Measurements from ENCODE around the gene LPAR1. TPM values are rescaled to one million over a fixed set of nuclear protein-coding genes. Genes with fewer than 3 reads are reported as not detected.

Gene LPAR1
- total and polyA plus RNA-seq, 2 donors = 8.4 to 9.3 TPM

- H3K27me3 ChIP-seq (ENCODE audit: control insufficient read depth in 2 of 2, insufficient read depth in 1 of 2, low read length in 1 of 2) = no peaks in the 10 kb centered on the region
- H3K9me3 ChIP-seq (ENCODE audit: control insufficient read depth in 2 of 2, insufficient read depth in 1 of 2, low read length in 1 of 2) = peaks cover 0 to 1% of the 10 kb centered on the region in 2 donors
- no peak overlapping the region for H3K4me3 ChIP-seq (ENCODE audit: low read length in 2 of 2)
- no peak overlapping the region for H3K27ac ChIP-seq (ENCODE audit: low read depth in 1 of 2, low read length in 1 of 2)
- peaks cover 0 to 2% of the 10 kb centered on the region in 2 donors for H3K4me1 ChIP-seq (ENCODE audit: control insufficient read depth in 2 of 2, insufficient read depth in 2 of 2, low read length in 2 of 2)
- WGBS = 12% methylated on average over 1 of the region's 1 CpG
- DNase-seq (ENCODE audit: low read depth in 6 of 9, low spot score in 9 of 9) = no peak
- no peaks in the 10 kb centered on the region for H3K36me3 ChIP-seq (ENCODE audit: control insufficient read depth in 2 of 2, insufficient read depth in 2 of 2, low read length in 1 of 2)
These were observed 83.4 kb downstream of the LPAR1 start for GRCh38 chr9:110954822-110955291.

DNA sequence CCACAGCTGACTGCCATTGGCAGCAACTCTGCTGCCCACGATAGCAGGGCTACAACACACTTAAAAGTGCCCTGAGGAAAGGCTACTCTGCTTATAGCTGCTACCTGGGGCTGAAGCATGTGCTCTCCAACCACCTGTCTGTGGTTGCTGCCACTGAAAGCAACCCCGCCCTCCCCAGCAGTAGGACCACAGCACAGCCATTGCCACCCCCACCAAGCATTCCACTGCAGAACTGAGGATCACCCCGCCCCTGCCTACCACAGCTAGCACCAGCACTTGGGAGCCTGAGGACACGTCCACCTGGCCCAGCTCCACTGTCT, 85.8 kb downstream of the LPAR1 start:
- 72% methylated on average over 4 of the region's 4 CpGs for WGBS
- H3K4me1 ChIP-seq (ENCODE audit: control insufficient read depth in 2 of 2, insufficient read depth in 2 of 2, low read length in 2 of 2) = peaks cover 0 to 2% of the 10 kb centered on the region in 2 donors
- H3K27me3 ChIP-seq (ENCODE audit: control insufficient read depth in 2 of 2, insufficient read depth in 1 of 2, low read length in 1 of 2) = no peaks in the 10 kb centered on the region

GRCh38 chr9:110951805-110952539, 86.3 kb downstream of the LPAR1 start:
- Histone ChIP-seq H3K4me1 (ENCODE audit: control insufficient read depth in 2 of 2, insufficient read depth in 2 of 2, low read length in 2 of 2) (peaks cover 0 to 2% of the 10 kb centered on the region in 2 donors), H3K27me3 (ENCODE audit: control insufficient read depth in 2 of 2, insufficient read depth in 1 of 2, low read length in 1 of 2) (no peaks in the 10 kb centered on the region), H3K9me3 (ENCODE audit: control insufficient read depth in 2 of 2, insufficient read depth in 1 of 2, low read length in 1 of 2) (peaks cover 0 to 1% of the 10 kb centered on the region in 2 donors), H3K27ac (ENCODE audit: low read depth in 1 of 2, low read length in 1 of 2) (no peak overlapping the region), H3K4me3 (ENCODE audit: low read length in 2 of 2) (no peak overlapping the region), H3K36me3 (ENCODE audit: control insufficient read depth in 2 of 2, insufficient read depth in 2 of 2, low read length in 1 of 2) (no peaks in the 10 kb centered on the region)
- DNase-seq (ENCODE audit: low read depth in 6 of 9, low spot score in 9 of 9) = no peak
- WGBS = 40% methylated on average over 4 of the region's 4 CpGs

More for the DNA sequence above, 85.8 kb downstream of the LPAR1 start:
- H3K27ac ChIP-seq (ENCODE audit: low read depth in 1 of 2, low read length in 1 of 2) = no peak overlapping the region
- no peak for DNase-seq (ENCODE audit: low read depth in 6 of 9, low spot score in 9 of 9)
- H3K9me3 ChIP-seq (ENCODE audit: control insufficient read depth in 2 of 2, insufficient read depth in 1 of 2, low read length in 1 of 2) = peaks cover 0 to 1% of the 10 kb centered on the region in 2 donors
- H3K4me3 ChIP-seq (ENCODE audit: low read length in 2 of 2) = no peak overlapping the region
- H3K36me3 ChIP-seq (ENCODE audit: control insufficient read depth in 2 of 2, insufficient read depth in 2 of 2, low read length in 1 of 2) = no peaks in the 10 kb centered on the region

DNA sequence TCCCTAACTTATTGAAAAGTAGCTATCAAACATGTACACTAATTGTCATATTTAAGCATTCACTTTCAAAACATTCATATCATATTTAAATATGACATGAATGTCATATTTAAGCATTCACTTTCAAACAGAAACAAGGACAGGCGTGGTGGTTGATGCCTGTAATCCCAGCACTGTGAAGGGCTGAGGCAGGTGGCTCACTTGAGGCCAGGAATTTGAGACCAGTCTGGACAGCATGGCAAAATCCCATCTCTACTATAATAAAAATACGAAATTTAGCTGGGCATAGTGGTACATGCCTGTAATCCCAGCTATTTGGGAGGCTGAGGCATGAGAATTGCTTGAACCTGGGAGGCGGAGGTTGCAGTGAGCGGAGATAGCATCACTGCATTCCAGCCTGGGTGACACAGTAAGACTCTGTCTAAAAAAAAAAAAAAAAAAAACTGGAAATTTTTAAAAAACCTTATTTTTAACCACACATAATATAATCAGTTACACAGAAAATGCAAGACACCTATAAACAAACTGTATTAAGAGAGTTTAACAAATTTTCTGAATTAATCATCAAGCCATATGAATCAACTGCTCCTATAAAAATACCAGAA, 88.1 kb downstream of the LPAR1 start:
- WGBS = 94% methylated on average over 4 of the region's 4 CpGs
- Histone ChIP-seq H3K27me3 (ENCODE audit: control insufficient read depth in 2 of 2, insufficient read depth in 1 of 2, low read length in 1 of 2) (no peaks in the 10 kb centered on the region), H3K9me3 (ENCODE audit: control insufficient read depth in 2 of 2, insufficient read depth in 1 of 2, low read length in 1 of 2) (peaks cover 0 to 1% of the 10 kb centered on the region in 2 donors), H3K4me1 (ENCODE audit: control insufficient read depth in 2 of 2, insufficient read depth in 2 of 2, low read length in 2 of 2) (peaks cover 0 to 2% of the 10 kb centered on the region in 2 donors), H3K4me3 (ENCODE audit: low read length in 2 of 2) (no peak overlapping the region), H3K36me3 (ENCODE audit: control insufficient read depth in 2 of 2, insufficient read depth in 2 of 2, low read length in 1 of 2) (no peaks in the 10 kb centered on the region), H3K27ac (ENCODE audit: low read depth in 1 of 2, low read length in 1 of 2) (no peak overlapping the region)
- DNase-seq (ENCODE audit: low read depth in 6 of 9, low spot score in 9 of 9) = no peak

- no peak overlapping the region for H3K27ac ChIP-seq (ENCODE audit: low read depth in 1 of 2, low read length in 1 of 2)
- H3K9me3 ChIP-seq (ENCODE audit: control insufficient read depth in 2 of 2, insufficient read depth in 1 of 2, low read length in 1 of 2) = peaks cover 0 to 1% of the 10 kb centered on the region in 2 donors
- no peaks in the 10 kb centered on the region for H3K27me3 ChIP-seq (ENCODE audit: control insufficient read depth in 2 of 2, insufficient read depth in 1 of 2, low read length in 1 of 2)
- DNase-seq (ENCODE audit: low read depth in 6 of 9, low spot score in 9 of 9) = no peak
- WGBS = 88% methylated on average over 4 of the region's 4 CpGs
- no peak overlapping the region for H3K4me3 ChIP-seq (ENCODE audit: low read length in 2 of 2)
- no peaks in the 10 kb centered on the region for H3K36me3 ChIP-seq (ENCODE audit: control insufficient read depth in 2 of 2, insufficient read depth in 2 of 2, low read length in 1 of 2)
- H3K4me1 ChIP-seq (ENCODE audit: control insufficient read depth in 2 of 2, insufficient read depth in 2 of 2, low read length in 2 of 2) = peaks cover 0 to 2% of the 10 kb centered on the region in 2 donors
These were observed 89.2 kb downstream of the LPAR1 start for GRCh38 chr9:110949081-110949480.

DNA sequence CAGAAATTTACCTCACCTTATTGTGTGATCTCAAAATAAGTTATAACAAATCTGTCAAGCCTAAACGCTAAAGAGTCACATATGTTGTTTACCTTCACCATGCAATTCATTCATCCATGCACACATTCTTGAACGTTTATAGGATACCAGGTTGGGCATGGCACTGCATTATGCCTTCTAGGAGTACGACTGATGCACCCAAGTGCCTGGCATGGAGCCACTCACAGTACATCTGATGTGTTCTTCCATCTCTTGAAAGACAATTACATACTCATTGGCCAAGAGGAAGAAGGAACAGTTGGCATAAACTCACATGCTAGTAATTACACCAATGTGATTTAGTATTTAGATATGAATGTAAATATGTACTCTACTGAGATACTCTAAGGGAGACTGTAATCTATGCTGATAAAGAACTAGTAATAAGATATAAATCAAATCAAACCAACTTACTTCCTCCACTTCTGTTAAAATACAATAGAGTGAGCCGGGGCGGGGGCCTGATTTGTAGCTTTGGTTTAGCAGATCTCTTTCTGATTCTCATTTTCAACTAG, 90.7 kb downstream of the LPAR1 start:
- H3K36me3 ChIP-seq (ENCODE audit: control insufficient read depth in 2 of 2, insufficient read depth in 2 of 2, low read length in 1 of 2) = no peaks in the 10 kb centered on the region
- H3K27ac ChIP-seq (ENCODE audit: low read depth in 1 of 2, low read length in 1 of 2) = no peak overlapping the region
- no peak overlapping the region for H3K4me3 ChIP-seq (ENCODE audit: low read length in 2 of 2)
- no peaks in the 10 kb centered on the region for H3K27me3 ChIP-seq (ENCODE audit: control insufficient read depth in 2 of 2, insufficient read depth in 1 of 2, low read length in 1 of 2)
- 93% methylated on average over 5 of the region's 5 CpGs for WGBS
- H3K9me3 ChIP-seq (ENCODE audit: control insufficient read depth in 2 of 2, insufficient read depth in 1 of 2, low read length in 1 of 2) = no peaks in the 10 kb centered on the region
- no peak for DNase-seq (ENCODE audit: low read depth in 6 of 9, low spot score in 9 of 9)
- H3K4me1 ChIP-seq (ENCODE audit: control insufficient read depth in 2 of 2, insufficient read depth in 2 of 2, low read length in 2 of 2) = peaks cover 0 to 2% of the 10 kb centered on the region in 2 donors

GRCh38 chr9:110942522-110942921, 95.7 kb downstream of the LPAR1 start:
- H3K27me3 ChIP-seq (ENCODE audit: control insufficient read depth in 2 of 2, insufficient read depth in 1 of 2, low read length in 1 of 2) = no peaks in the 10 kb centered on the region
- no peak overlapping the region for H3K27ac ChIP-seq (ENCODE audit: low read depth in 1 of 2, low read length in 1 of 2)
- no peaks in the 10 kb centered on the region for H3K4me1 ChIP-seq (ENCODE audit: control insufficient read depth in 2 of 2, insufficient read depth in 2 of 2, low read length in 2 of 2)
- H3K9me3 ChIP-seq (ENCODE audit: control insufficient read depth in 2 of 2, insufficient read depth in 1 of 2, low read length in 1 of 2) = no peaks in the 10 kb centered on the region
- 99% methylated on average over 1 of the region's 1 CpG for WGBS
- no peak for DNase-seq (ENCODE audit: low read depth in 6 of 9, low spot score in 9 of 9)
- H3K36me3 ChIP-seq (ENCODE audit: control insufficient read depth in 2 of 2, insufficient read depth in 2 of 2, low read length in 1 of 2) = no peaks in the 10 kb centered on the region
- H3K4me3 ChIP-seq (ENCODE audit: low read length in 2 of 2) = no peak overlapping the region

- no peak overlapping the region for H3K4me3 ChIP-seq (ENCODE audit: low read length in 2 of 2)
- DNase-seq (ENCODE audit: low read depth in 6 of 9, low spot score in 9 of 9) = no peak
- H3K27me3 ChIP-seq (ENCODE audit: control insufficient read depth in 2 of 2, insufficient read depth in 1 of 2, low read length in 1 of 2) = no peaks in the 10 kb centered on the region
These were observed 97.2 kb downstream of the LPAR1 start for GRCh38 chr9:110940951-110941557.

GRCh38 chr9:110939573-110939972, 98.7 kb downstream of the LPAR1 start:
- no peaks in the 10 kb centered on the region for H3K27me3 ChIP-seq (ENCODE audit: control insufficient read depth in 2 of 2, insufficient read depth in 1 of 2, low read length in 1 of 2)
- H3K4me1 ChIP-seq (ENCODE audit: control insufficient read depth in 2 of 2, insufficient read depth in 2 of 2, low read length in 2 of 2) = no peaks in the 10 kb centered on the region
- H3K9me3 ChIP-seq (ENCODE audit: control insufficient read depth in 2 of 2, insufficient read depth in 1 of 2, low read length in 1 of 2) = no peaks in the 10 kb centered on the region
- no peaks in the 10 kb centered on the region for H3K36me3 ChIP-seq (ENCODE audit: control insufficient read depth in 2 of 2, insufficient read depth in 2 of 2, low read length in 1 of 2)
- no peak for DNase-seq (ENCODE audit: low read depth in 6 of 9, low spot score in 9 of 9)
- H3K4me3 ChIP-seq (ENCODE audit: low read length in 2 of 2) = no peak overlapping the region
- WGBS = 100% methylated on average over 1 of the region's 1 CpG
- no peak overlapping the region for H3K27ac ChIP-seq (ENCODE audit: low read depth in 1 of 2, low read length in 1 of 2)

More at GRCh38 chr9:110940951-110941557, 97.2 kb downstream of the LPAR1 start:
- 98% methylated on average over 6 of the region's 6 CpGs for WGBS
- H3K27ac ChIP-seq (ENCODE audit: low read depth in 1 of 2, low read length in 1 of 2) = no peak overlapping the region
- no peaks in the 10 kb centered on the region for H3K4me1 ChIP-seq (ENCODE audit: control insufficient read depth in 2 of 2, insufficient read depth in 2 of 2, low read length in 2 of 2)
- no peaks in the 10 kb centered on the region for H3K9me3 ChIP-seq (ENCODE audit: control insufficient read depth in 2 of 2, insufficient read depth in 1 of 2, low read length in 1 of 2)
- H3K36me3 ChIP-seq (ENCODE audit: control insufficient read depth in 2 of 2, insufficient read depth in 2 of 2, low read length in 1 of 2) = no peaks in the 10 kb centered on the region
